ENCODE data around the gene ZDHHC22.

The ZDHHC22 gene

GRCh38 chr14:77157740-77158139 is 16.1 kb upstream of the ZDHHC22 start:
- H3K4me3 ChIP-seq (ENCODE audit: low read length) = no peak overlapping the region
- no peak for TF ChIP-seq CTCF (IDR thresholded peaks at IDR 0.05; ENCODE audit: insufficient read depth, low read depth, low read length, missing control alignments)

GRCh38 chr14:77155083-77155482 is 13.5 kb upstream of the ZDHHC22 start:
- no peak overlapping the region for H3K4me3 ChIP-seq (ENCODE audit: low read length)
- no peak for DNase-seq (ENCODE audit: low read depth)
- no peak for TF ChIP-seq CTCF (IDR thresholded peaks at IDR 0.05; ENCODE audit: insufficient read depth, low read depth, low read length, missing control alignments)

More at GRCh38 chr14:77157740-77158139, 16.1 kb upstream of the ZDHHC22 start:
- no peak for DNase-seq (ENCODE audit: low read depth)

- TF ChIP-seq CTCF (IDR thresholded peaks at IDR 0.05; ENCODE audit: insufficient read depth, low read depth, low read length, missing control alignments) = no peak
- DNase-seq (ENCODE audit: low read depth) = no peak
- no peak overlapping the region for H3K4me3 ChIP-seq (ENCODE audit: low read length)
Observed at GRCh38 chr14:77154421-77154820, 12.8 kb upstream of the ZDHHC22 start.

GRCh38 chr14:77153802-77154201 is 12.2 kb upstream of the ZDHHC22 start:
- H3K4me3 ChIP-seq (ENCODE audit: low read length) = no peak overlapping the region
- TF ChIP-seq CTCF (IDR thresholded peaks at IDR 0.05; ENCODE audit: insufficient read depth, low read depth, low read length, missing control alignments) = no peak
- DNase-seq (ENCODE audit: low read depth) = no peak

- peak; percentile 38 for DNase-seq (ENCODE audit: low read depth)
Observed at GRCh38 chr14:77151918-77152588, 10.5 kb upstream of the ZDHHC22 start.

GRCh38 chr14:77151245-77151644 is 9.7 kb upstream of the ZDHHC22 start:
- DNase-seq (ENCODE audit: low read depth) = peak; percentile 19
- no peak overlapping the region for H3K4me3 ChIP-seq (ENCODE audit: low read length)
- peak; percentile 48 for TF ChIP-seq CTCF (IDR thresholded peaks at IDR 0.05; ENCODE audit: insufficient read depth, low read depth, low read length, missing control alignments)

More at GRCh38 chr14:77151918-77152588, 10.5 kb upstream of the ZDHHC22 start:
- peak; percentile 27 for TF ChIP-seq CTCF (IDR thresholded peaks at IDR 0.05; ENCODE audit: insufficient read depth, low read depth, low read length, missing control alignments)
- no peak overlapping the region for H3K4me3 ChIP-seq (ENCODE audit: low read length)

All from epithelial cell of esophagus (primary cell).